Measurements from ENCODE around the gene BICDL2. TPM values are rescaled to one million over a fixed set of nuclear protein-coding genes. Genes with fewer than 3 reads are reported as not detected.
A peak's percentile ranks its signal among the peaks of the same experiment; 100 is the strongest.

BICDL2 gene
- total and polyA plus RNA-seq, 2 of the 4 experiments (the other 2 are of a cell fraction), result 0.17 to 0.18 TPM

DNA sequence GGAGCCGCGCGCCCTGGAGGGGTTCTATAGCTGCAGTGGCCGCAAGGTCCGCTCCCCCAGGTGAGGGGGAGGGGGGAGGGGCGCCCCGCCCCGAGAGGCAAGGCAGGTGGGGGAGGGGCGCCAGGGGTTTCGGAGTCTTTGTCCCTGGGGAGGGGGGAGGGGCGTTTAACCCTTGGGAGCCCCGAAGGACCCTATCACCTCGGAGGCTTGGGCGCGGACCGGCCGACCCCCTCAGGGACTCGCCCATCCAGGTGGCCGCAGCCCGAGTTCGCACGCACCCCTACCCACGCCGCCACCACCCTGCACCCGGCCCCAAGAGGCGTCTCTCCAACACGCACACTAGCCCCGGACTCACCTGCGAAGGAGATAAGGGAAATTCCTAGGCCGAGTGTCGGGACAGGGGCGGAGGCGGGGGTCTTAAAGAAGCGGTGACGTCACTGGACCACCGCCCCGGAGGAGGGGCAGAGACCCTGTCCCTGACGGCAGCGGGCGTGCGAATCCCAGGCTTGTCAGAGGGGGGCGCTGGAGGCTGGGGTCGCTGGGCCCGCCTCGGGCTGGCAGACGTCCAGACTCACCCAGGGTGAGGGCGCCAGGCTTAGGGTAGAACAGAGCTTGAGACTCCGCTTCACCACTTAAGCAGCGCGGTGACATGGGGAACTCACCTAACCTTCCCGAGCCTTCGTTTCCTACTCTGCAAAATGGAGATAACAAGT, 18.8 kb downstream of the BICDL2 start, which contains the start of gene CLDN6:
Gene CLDN6, minus strand, starts transcription at position 390 of the 713 bp plus-strand sequence. CDS start 2,162 bp downstream, outside the sequence.
- H3K4ac ChIP-seq (ENCODE audit: low read depth, low read length), result no peak within 1 kb of the TSS
- H2AK9ac ChIP-seq (replicated peaks; ENCODE audit: low read depth, low read length, poor library complexity), result peak within 1 kb of the TSS; percentile 42
- dilution Hi-C loops (cut with HindIII; ENCODE audit: low sequenced_read_pairs, unreplicated experiment), result no loop called here
- peaks cover 10% of the 10 kb centered on the region for H3K36me3 ChIP-seq (ENCODE audit: control insufficient read depth, insufficient read depth, low read length)
- peak within 1 kb of the TSS; percentile 53 for H2AFZ ChIP-seq (replicated peaks; ENCODE audit: low read length, poor library complexity)
- no peak within 1 kb of the TSS for H3K56ac ChIP-seq (ENCODE audit: extremely low read depth, insufficient read depth, low read length)
- peaks cover 0 to 17% of the 10 kb centered on the region in 2 experiments; a peak in 2 of 4 replicates for H3K79me1 ChIP-seq (ENCODE audit: low read depth in 1 of 2, low read length in 2 of 2)
- ATAC-seq (ENCODE audit: low read depth) (no peak), DNase-seq (no peak)
- no peak within 1 kb of the TSS for H3K23ac ChIP-seq (ENCODE audit: low read depth, low read length)
- no CpG with 5 or more reads among the region's 52 CpGs for WGBS, 2 experiments (ENCODE audit: extremely low coverage in 2 of 2, insufficient read length in 1 of 2)
- no peak within 1 kb of the TSS for H3K18ac ChIP-seq (ENCODE audit: low read depth, low read length)
- TF ChIP-seq SMC3 (IDR thresholded peaks at IDR 0.05; ENCODE audit: low read depth, low read length), result no peak
- TF ChIP-seq, protein P1, sequence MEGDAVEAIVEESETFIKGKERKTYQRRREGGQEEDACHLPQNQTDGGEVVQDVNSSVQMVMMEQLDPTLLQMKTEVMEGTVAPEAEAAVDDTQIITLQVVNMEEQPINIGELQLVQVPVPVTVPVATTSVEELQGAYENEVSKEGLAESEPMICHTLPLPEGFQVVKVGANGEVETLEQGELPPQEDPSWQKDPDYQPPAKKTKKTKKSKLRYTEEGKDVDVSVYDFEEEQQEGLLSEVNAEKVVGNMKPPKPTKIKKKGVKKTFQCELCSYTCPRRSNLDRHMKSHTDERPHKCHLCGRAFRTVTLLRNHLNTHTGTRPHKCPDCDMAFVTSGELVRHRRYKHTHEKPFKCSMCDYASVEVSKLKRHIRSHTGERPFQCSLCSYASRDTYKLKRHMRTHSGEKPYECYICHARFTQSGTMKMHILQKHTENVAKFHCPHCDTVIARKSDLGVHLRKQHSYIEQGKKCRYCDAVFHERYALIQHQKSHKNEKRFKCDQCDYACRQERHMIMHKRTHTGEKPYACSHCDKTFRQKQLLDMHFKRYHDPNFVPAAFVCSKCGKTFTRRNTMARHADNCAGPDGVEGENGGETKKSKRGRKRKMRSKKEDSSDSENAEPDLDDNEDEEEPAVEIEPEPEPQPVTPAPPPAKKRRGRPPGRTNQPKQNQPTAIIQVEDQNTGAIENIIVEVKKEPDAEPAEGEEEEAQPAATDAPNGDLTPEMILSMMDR (conservative IDR thresholded peaks at IDR 0.05; ENCODE audit: low read depth, low read length), result 0 out of 2 replicates have a peak, but pooled peaks have one; percentile 19
- H2BK5ac ChIP-seq (ENCODE audit: low read depth, low read length, poor library complexity, severe bottlenecking), result no peak within 1 kb of the TSS
- no peak within 1 kb of the TSS for H2BK15ac ChIP-seq (ENCODE audit: low read depth, low read length)
- H3K9me3 ChIP-seq (ENCODE audit: control insufficient read depth, insufficient read depth, low read length), result no peaks in the 10 kb centered on the region
- no peaks in the 10 kb centered on the region for H3K9me1 ChIP-seq (ENCODE audit: insufficient read depth, low read length)
- intact Hi-C loops (cut with micrococcal nuclease), result no loop called here
- 0 out of 2 replicates have a peak within 1 kb of the TSS, but pooled peaks have one; percentile 43 for H2AK5ac ChIP-seq (ENCODE audit: low read depth, low read length)
- ChIA-PET CTCF (no interaction called here), POLR2A (ENCODE audit: unreplicated experiment) (no interaction called here)
- H3K9ac ChIP-seq (ENCODE audit: low read depth, low read length), result no peak within 1 kb of the TSS
- no peak within 1 kb of the TSS for H3K4me3 ChIP-seq (ENCODE audit: insufficient read depth, low read depth, low read length)
- H3K27me3 ChIP-seq (ENCODE audit: control insufficient read depth, insufficient read depth, low read length), result peaks cover 16% of the 10 kb centered on the region
- no peak within 1 kb of the TSS for H4K91ac ChIP-seq (ENCODE audit: insufficient read depth, low read depth, low read length)
- H3K4me2 ChIP-seq (ENCODE audit: low read depth, low read length), result no peak within 1 kb of the TSS
- no peak within 1 kb of the TSS for H2BK120ac ChIP-seq (ENCODE audit: low read depth, low read length)
- peaks cover 28% of the 10 kb centered on the region for H4K20me1 ChIP-seq (ENCODE audit: insufficient read depth, low read length)
- H2BK20ac ChIP-seq (ENCODE audit: low read depth, low read length), result no peak within 1 kb of the TSS
- no peak within 1 kb of the TSS for H4K5ac ChIP-seq (ENCODE audit: low read depth, low read length)
- peaks cover 8% of the 10 kb centered on the region for H3K4me1 ChIP-seq (ENCODE audit: control insufficient read depth, insufficient read depth, low read length)
- in situ Hi-C loops (cut with MboI; ENCODE audit: low sequenced_read_pairs), result no loop called here
- no TSS peak for BruUV-seq (replicated peaks)
- no peak within 1 kb of the TSS for H3K14ac ChIP-seq (replicated peaks; ENCODE audit: low read depth, low read length)
- no peak within 1 kb of the TSS for H3K27ac ChIP-seq (ENCODE audit: insufficient read depth, low read length)
- no peak within 1 kb of the TSS for H4K8ac ChIP-seq (ENCODE audit: low read depth in 2 of 2, low read length in 2 of 2)

Measured in IMR-90 (cell line).